Inflammatory macrophage (primary cell): ENCODE results near the gene MEIKIN.

Experiments
- DNase-seq, 2 donors: peaks; one replicate each; pipeline ENCODE4 v3.0.0-alpha.2; 2020 to 2022

Gene MEIKIN

GRCh38 chr5:131766689-131767088 is 178.8 kb downstream of the MEIKIN start:
- no peak for DNase-seq

GRCh38 chr5:131765261-131765660 is 180.2 kb downstream of the MEIKIN start:
- no peak for DNase-seq

DNA sequence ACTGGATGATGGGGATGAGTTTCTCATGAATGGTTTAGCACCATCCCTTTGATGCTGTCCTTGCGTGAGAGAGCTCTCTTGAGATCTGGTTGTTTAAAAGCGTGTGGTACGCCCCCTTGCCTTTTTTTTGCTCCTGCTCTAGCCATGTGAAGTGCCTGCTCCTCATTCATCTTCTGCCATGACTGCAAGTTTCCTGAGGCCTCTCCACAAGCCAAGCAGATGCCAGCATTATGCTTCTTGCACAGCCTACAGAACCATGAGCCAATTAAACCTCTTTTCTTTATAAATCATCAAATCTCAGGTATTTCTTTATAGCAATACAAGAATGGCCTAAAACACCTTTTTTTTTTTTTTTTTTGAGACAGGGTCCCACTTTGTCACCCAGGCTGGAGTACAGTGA is 181.5 kb downstream of the MEIKIN start:
- no peak for DNase-seq

GRCh38 chr5:131760793-131761192 is 184.7 kb downstream of the MEIKIN start:
- no peak for DNase-seq

- DNase-seq = no peak
Measured at GRCh38 chr5:131759704-131760103, 185.8 kb downstream of the MEIKIN start.

GRCh38 chr5:131758520-131758900 is 187.0 kb downstream of the MEIKIN start:
- no peak for DNase-seq

DNA sequence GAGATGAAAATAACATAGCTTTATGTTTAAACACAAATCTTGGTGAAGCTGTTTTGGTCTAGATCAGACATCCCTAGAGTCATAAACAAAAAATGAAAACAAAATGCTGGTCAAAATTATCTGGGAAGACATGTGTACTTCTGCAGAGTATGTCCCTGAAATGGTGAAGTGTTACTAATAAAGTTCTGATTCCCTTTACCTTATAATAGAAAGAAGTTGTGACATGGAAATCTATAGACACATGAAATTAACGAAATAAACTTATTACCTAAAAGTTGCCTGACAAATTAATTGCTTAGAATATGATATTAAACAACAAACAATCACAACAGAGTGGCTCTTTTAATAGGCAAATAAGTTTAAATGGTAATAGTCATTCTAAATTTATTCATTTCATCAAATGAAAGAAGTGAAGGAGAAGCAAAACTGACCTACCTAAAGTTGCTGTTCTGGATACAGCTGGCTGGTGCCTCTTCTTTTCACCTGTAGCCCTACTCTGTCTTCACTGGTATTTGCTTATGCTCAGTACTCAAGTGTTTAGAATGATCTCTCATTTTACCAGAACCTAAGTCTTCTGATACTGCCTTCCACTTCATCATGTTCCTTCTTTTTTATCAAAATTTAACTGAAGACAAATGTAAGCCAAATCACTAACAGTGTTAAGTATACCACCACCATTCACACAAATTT is 187.5 kb downstream of the MEIKIN start:
- no peak for DNase-seq
